ENCODE data around the gene CC2D1B. TPM values are rescaled to one million over a fixed set of nuclear protein-coding genes. Genes with fewer than 3 reads are reported as not detected.

Gene CC2D1B
- total RNA-seq, 1 donor from 2014 or later: 23.8 TPM

- TF ChIP-seq POLR2AphosphoS5 (IDR thresholded peaks at IDR 0.05; ENCODE audit: insufficient read depth in 1 of 2, low read depth in 1 of 2) (no peak), POLR2A (IDR thresholded peaks at IDR 0.05) (no peak), CTCF (IDR thresholded peaks at IDR 0.05) (no peak)
These were observed 1.7 kb downstream of the CC2D1B start for GRCh38 chr1:52364235-52364839.

GRCh38 chr1:52360595-52360968, 5.4 kb downstream of the CC2D1B start:
- TF ChIP-seq CTCF (IDR thresholded peaks at IDR 0.05) (no peak), POLR2A (IDR thresholded peaks at IDR 0.05) (no peak), POLR2AphosphoS5 (IDR thresholded peaks at IDR 0.05; ENCODE audit: insufficient read depth in 1 of 2, low read depth in 1 of 2) (no peak)
- Histone ChIP-seq H3K27me3 (no peaks in the 10 kb centered on the region), H3K27ac (no peak overlapping the region), H3K9me3 (no peaks in the 10 kb centered on the region), H3K36me3 (peaks cover 0 to 67% of the 10 kb centered on the region in 2 donors), H3K4me3 (no peak overlapping the region), H3K4me1 (peaks cover 17% of the 10 kb centered on the region)
- intact Hi-C loops (cut with DNase I): no loop called here
- no peak for DNase-seq (ENCODE audit: extremely low spot score in 2 of 2)

More at GRCh38 chr1:52364235-52364839, 1.7 kb downstream of the CC2D1B start:
- Histone ChIP-seq H3K27ac (peak overlapping the region; percentile 91), H3K9me3 (no peaks in the 10 kb centered on the region), H3K27me3 (no peaks in the 10 kb centered on the region), H3K4me1 (peaks cover 29% of the 10 kb centered on the region), H3K4me3 (no peak overlapping the region), H3K36me3 (peaks cover 0 to 29% of the 10 kb centered on the region in 2 donors)
- intact Hi-C loops (cut with DNase I): no loop called here
- DNase-seq (ENCODE audit: extremely low spot score in 2 of 2): no peak

- Histone ChIP-seq H3K27ac (no peak overlapping the region), H3K9me3 (no peaks in the 10 kb centered on the region), H3K27me3 (no peaks in the 10 kb centered on the region), H3K4me1 (peaks cover 13% of the 10 kb centered on the region), H3K36me3 (peaks cover 0 to 73% of the 10 kb centered on the region in 2 donors), H3K4me3 (no peak overlapping the region)
- no peak for DNase-seq (ENCODE audit: extremely low spot score in 2 of 2)
- no peak for TF ChIP-seq POLR2A (IDR thresholded peaks at IDR 0.05)
- no peak for TF ChIP-seq CTCF (IDR thresholded peaks at IDR 0.05)
- TF ChIP-seq POLR2AphosphoS5 (IDR thresholded peaks at IDR 0.05; ENCODE audit: insufficient read depth in 1 of 2, low read depth in 1 of 2): no peak
- intact Hi-C loops (cut with DNase I): no loop called here
These were observed 6.1 kb downstream of the CC2D1B start for GRCh38 chr1:52359676-52360594.

- DNase-seq (ENCODE audit: extremely low spot score in 2 of 2): no peak
- no peak overlapping the region for H3K4me3 ChIP-seq
- no peaks in the 10 kb centered on the region for H3K9me3 ChIP-seq
- no peak for TF ChIP-seq POLR2A (IDR thresholded peaks at IDR 0.05)
- TF ChIP-seq POLR2AphosphoS5 (IDR thresholded peaks at IDR 0.05; ENCODE audit: insufficient read depth in 1 of 2, low read depth in 1 of 2): no peak
- TF ChIP-seq CTCF (IDR thresholded peaks at IDR 0.05): no peak
- H3K27me3 ChIP-seq: no peaks in the 10 kb centered on the region
- intact Hi-C loops (cut with DNase I): no loop called here
- no peak overlapping the region for H3K27ac ChIP-seq
- H3K4me1 ChIP-seq: peaks cover 4% of the 10 kb centered on the region
- peaks cover 0 to 83% of the 10 kb centered on the region in 2 donors for H3K36me3 ChIP-seq
These were observed 7.0 kb downstream of the CC2D1B start for GRCh38 chr1:52358851-52359497.

Data from vagina (tissue), 2 donors.